GM19463 (cell line): Measurements from ENCODE around the gene GMPPA.
A peak's percentile ranks its signal among the peaks of the same experiment; 100 is the strongest.

Experiments
- ATAC-seq: cut with Tn5 transposase; IDR thresholded peaks from one replicate; pipeline ENCODE4 v1.9.1; 2021; ENCODE audit warnings: mild to moderate bottlenecking, moderate library complexity; ENCODE audit not compliant: unreplicated experiment

Gene GMPPA

DNA sequence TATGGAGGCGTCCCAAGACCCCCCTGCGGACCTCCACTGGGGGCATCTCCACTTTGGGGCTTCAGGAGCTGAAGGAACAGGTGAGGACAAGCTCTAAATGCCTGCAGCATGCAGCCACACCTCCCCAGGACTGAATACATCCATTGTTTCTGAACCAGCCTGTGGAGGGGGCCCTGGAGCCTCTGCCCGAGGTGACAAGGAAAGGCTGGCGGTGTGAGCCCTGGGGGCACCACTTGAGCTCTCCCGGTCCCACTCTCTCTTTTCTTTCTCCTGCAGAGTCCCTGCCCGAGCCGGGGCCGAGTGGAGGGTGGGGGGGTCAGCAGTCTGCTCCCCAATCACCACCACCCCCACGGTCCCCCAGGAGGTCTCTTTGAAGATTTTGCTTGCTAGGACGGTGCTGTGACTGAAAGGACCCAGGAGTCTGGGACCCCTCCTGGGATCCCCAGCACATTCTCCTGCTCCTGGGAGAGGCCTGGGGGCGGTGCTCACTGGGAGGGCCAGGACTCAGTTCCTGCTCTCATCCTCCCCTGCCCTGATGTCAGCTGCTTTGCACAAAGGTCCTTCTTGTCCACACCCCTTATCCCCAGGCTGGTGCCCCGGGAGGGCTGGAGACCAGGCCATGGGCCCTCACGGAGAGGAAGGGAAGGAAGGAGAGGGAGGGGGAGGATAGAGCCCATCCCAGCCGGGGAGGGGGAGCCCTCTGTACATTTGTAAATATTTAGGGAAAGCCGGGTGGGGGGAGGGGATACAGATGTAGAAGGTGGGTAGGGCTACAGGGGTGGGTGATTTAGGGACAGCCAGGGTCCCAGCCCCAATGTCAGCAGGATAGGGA, 39.2 kb downstream of the GMPPA start:
- ATAC-seq = no peak

- ATAC-seq = no peak
These were observed 39.8 kb downstream of the GMPPA start for GRCh38 chr2:219538504-219538951.

DNA sequence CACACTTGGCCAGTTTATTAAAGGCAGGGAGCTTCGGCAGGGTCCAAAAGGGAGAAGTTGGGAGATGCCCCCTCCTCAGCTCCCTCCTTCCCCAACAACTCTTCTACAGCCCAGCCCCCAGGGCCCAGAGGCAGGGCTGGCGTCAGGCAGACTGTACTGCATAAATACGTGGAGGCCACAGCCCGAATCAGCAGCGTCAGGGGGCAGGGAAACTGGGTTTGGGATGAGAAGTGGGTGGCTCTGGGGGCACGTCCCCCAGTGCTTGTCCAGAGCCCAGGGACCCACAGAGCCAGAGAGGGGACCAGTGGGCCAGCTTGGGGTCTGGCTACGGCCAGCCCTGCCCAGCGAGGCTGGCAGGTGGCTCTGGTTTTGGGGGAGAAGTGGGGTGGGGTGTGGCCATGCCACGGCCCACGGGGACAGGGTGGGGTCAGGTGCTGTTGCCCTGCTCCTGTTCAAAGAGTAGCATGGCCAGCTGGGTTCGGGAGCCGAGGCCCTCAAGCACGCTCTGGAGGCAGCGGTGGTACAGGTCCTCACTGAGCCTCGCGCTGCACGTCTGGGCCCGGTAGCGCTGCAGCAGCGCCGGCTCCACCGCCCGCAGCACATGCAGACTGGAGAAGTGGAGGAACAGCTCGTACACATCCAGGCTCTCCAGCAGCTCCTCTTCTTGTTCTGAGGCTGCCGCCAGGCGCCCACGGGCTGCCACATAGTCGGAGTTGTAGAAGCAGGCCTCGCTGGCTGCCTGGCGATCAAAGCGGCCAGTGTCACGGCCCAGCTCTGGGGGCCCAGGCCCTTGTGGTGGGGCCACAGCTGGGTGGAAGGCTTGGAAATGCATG, 40.5 kb downstream of the GMPPA start:
- no peak for ATAC-seq

DNA sequence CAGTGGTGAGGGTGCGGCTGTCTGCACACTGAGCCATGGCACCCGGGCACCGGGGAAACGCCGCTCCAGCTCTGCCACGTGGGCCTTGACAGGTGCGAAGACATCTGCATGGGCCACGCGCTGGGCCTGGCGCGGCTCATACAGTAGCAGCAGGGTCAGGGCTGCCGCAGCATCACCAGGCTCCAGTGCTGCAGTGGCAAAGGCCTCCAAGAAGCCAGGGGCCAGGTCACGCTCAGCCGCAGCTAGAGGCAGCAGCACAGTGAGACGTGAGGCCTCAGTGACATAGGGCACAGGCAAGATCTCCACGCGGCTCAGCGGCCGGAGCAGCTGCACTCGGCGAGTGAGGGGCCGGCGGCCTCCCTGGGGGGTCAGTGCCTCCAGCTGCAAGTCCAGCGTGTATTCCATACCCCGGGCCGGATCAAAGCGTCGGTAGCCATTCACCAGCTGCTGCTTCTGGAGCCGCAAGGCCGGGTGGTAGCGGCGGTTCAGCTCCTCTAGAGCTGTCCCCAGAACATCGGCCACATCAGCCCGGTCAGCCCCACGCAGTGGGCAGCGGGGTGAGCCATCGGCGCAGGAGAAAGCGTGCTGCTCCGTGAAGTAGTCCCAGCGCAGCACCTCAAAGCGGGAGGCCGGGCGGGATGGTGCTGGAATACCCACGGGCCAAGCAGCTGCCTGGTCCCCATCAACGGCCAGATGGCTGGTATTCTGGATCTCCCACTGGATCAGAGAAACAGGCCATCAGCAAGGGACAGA, 41.4 kb downstream of the GMPPA start:
- no peak for ATAC-seq

GRCh38 chr2:219540784-219541504, 42.3 kb downstream of the GMPPA start:
- ATAC-seq = no peak

DNA sequence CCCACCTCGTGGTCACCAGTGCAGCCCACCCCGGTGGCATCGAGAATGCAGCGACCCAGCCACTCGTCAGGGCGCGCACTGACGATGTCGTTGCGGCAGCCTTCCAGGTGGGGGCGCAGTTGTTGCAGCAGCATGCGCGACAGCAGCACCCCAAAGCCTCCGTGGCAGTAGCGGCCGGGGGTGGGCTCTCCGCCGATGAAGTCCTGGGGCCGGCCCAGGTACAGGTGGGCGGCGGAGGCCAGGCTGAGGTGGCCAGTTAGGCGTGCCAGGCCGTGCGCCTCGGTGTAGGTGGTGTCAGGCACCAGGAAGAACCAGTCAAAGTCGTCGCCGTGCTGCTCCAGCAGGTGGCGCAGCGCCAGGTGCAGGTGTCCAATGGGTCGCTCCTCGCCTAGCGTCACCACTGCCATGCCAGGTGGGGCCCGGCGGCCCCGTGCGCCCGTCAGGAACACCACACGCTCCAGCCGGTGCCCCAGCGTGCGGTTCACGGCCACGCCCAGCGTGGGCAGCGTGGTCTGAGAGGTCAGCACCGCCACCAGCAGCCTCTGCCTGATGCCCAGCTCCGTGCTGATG, 43.0 kb downstream of the GMPPA start:
- peak; percentile 43 for ATAC-seq

- ATAC-seq = peak; percentile 31
These were observed 44.4 kb downstream of the GMPPA start for GRCh38 chr2:219542931-219543595.

DNA sequence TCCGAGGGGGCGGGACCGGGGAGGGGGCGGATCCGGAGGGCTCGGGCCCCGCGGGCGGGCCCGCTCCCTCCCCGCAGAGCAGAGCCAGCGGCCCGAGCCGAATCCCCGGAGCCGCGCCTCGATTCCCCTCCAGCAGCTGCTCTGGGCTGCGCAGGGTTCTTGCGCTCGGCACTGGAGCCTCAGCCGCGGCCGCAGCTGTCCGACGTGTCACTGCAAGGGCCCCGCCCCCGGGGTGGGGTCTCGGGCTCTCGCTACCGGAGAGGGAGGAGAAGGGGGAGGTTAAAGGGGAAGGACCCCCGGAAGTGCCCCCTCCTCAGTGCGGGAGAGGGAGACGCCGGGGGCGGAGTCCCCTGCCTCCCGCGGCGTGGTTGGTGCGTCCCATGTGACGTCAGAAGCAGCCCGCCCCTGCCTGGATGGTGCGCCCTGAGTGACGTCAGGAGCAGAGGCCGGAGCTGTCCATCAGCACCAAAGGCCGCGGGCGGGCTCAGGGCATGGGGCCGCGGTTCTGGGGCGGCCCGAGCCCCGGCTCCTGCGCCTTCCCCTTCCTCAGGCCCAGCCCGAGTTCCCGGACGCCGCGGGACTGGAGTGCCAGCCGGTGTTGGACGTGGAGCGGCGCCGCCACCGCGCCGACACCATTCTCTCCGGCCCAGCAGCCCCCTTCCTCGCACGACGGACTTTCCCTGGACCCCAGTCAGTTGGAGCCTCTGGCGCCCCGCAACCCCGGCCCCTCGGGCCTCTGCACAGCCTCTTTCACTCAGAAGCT, 45.1 kb downstream of the GMPPA start, which contains the start of the genes CHPF and TMEM198:
Gene CHPF, minus strand, starts transcription at position 214 of the 763 bp plus-strand sequence. CDS start 271 bp downstream, outside the sequence.
Gene TMEM198, plus strand, starts transcription at position 433 of the 763 bp plus-strand sequence. CDS start 700 bp downstream, outside the sequence.
- ATAC-seq = peak; percentile 74

DNA sequence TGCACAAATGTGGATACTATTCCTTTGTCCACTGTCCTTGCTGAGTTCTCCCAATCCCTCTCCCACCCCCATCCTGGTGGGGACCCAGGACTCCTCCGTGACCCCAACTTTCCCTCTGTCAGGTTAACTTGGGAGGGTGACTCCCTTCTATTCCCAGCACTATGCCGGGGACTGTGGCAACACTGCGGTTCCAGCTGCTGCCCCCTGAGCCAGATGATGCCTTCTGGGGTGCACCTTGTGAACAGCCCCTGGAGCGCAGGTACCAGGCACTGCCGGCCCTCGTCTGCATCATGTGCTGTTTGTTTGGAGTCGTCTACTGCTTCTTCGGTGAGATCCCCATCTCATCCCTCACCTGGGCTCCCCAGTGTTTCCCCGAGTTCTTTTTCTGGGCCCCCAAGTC, 45.9 kb downstream of the GMPPA start:
- no peak for ATAC-seq

- no peak for ATAC-seq
These were observed 46.7 kb downstream of the GMPPA start for GRCh38 chr2:219545295-219545942.

- no peak for ATAC-seq
These were observed 47.3 kb downstream of the GMPPA start for GRCh38 chr2:219545943-219546352.

DNA sequence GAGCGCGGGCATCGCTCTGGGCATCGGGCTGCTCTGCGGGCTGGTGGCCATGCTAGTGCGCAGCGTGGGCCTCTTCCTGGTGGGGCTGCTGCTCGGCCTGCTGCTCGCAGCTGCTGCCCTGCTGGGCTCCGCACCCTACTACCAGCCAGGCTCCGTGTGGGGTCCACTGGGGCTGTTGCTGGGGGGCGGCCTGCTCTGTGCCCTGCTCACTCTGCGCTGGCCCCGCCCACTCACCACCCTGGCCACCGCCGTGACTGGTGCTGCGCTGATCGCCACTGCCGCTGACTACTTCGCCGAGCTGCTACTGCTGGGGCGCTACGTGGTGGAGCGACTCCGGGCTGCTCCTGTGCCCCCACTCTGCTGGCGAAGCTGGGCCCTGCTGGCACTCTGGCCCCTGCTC, 48.9 kb downstream of the GMPPA start:
- no peak for ATAC-seq

DNA sequence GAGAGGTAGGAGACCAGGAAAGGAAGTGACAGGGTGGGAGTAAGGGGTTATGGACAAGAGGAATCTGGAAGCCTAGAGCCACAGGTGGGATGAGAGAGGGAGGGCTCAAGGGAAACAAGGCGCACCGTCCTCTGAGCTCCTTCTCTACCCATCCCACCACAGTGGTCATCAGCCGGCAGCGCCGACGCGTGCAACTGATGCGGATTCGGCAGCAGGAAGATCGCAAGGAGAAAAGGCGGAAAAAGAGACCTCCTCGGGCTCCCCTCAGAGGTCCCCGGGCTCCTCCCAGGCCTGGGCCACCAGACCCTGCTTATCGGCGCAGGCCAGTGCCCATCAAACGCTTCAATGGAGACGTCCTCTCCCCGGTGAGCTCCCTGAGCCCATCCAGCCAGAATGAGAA, 50.3 kb downstream of the GMPPA start:
- ATAC-seq = no peak

GRCh38 chr2:219549619-219550018, 50.9 kb downstream of the GMPPA start:
- ATAC-seq = no peak

GRCh38 chr2:219551441-219552381, 53.0 kb downstream of the GMPPA start:
- peak; percentile 22 for ATAC-seq

DNA sequence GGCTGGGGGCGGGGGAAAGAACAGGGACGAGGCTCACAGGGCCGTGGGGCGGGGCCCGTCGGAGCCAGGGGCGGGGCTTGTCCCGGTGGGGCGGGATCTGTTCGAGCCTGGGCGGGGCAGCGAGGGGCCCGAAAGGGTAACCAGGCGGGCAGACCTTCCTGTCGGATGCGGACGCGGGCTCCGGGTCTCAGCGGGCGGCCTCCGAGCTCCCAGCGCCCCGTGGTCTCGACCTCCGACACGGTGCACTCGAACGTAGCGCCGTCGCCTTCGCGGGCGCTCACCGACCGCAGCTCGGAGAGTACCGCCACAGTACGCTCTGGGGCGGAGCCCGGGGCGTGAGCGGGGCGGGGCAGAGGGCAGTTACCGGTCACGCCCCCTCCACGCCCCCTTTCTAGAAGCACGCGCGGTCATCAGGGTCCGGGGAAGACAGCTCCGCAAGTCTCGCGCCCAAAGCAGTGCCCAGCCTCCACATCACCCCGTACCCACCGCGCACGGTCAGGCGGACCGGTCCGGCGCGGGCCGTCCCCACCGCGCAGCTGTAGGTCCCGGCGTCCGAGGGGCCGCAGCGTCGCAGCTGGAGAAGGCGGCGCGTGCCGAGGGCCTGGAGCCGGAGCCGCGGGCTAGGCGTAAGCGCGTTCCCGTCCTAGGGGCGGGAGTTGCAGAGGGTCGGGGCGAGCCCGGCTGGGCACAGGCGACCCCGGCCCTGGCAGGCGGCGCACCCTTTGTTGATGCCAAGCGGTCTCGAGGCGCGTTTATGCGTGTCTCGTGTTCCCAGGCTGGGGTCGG, 53.9 kb downstream of the GMPPA start:
- ATAC-seq = peak; percentile 95

DNA sequence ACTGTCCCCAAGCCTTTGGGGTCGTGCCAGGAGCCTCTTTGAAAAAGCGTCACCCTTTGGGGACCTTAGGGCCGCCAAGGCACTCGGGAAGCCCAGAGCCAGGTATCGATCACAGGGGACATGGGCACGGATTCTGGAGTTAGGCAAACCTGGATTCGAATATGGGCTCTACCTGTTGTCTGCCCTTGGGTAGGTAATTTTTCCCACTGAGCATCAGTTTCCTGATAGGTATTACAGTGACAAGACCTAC, 54.4 kb downstream of the GMPPA start:
- no peak for ATAC-seq
